HepG2 (cell line): ENCODE measurements around the gene MRPS11. TPM values are rescaled to one million over a fixed set of nuclear protein-coding genes. Genes with fewer than 3 reads are reported as not detected.
A peak's percentile ranks its signal among the peaks of the same experiment; 100 is the strongest.

Experiments used
- ADNP ChIP-seq: sonication (generic); formaldehyde crosslinking; IDR thresholded peaks from 2 replicates; pipeline ENCODE4 v1.4.0; 2020; ENCODE audit warnings: missing genetic modification reagents
- CENPT ChIP-seq: sonication (generic); formaldehyde crosslinking; IDR thresholded peaks from 2 replicates; pipeline ENCODE4 v1.8.0; 2022; ENCODE audit warnings: low read depth, mild to moderate bottlenecking, moderate library complexity, missing genetic modification reagents
- GTF3A ChIP-seq: sonication (generic); formaldehyde crosslinking; conservative IDR thresholded peaks from 2 replicates; pipeline ENCODE4 v1.4.0; 2020; ENCODE audit warnings: mild to moderate bottlenecking, missing genetic modification reagents
- HOXA9 ChIP-seq: sonication (generic); formaldehyde crosslinking; IDR thresholded peaks from 2 replicates; pipeline ENCODE4 v1.8.1; 2022; ENCODE audit warnings: missing genetic modification reagents, mild to moderate bottlenecking, moderate library complexity, borderline replicate concordance
- KIAA2018 ChIP-seq: sonication (generic); formaldehyde crosslinking; IDR thresholded peaks from 2 replicates; pipeline ENCODE4 v1.5.0; 2020; ENCODE audit warnings: mild to moderate bottlenecking, missing genetic modification reagents, borderline replicate concordance
- MXI1 ChIP-seq: IDR thresholded peaks from 3 replicates; pipeline ENCODE4 v1.6.1; 2012; ENCODE audit warnings: low read depth, low read length, inconsistent platforms, borderline replicate concordance
- POLR2A ChIP-seq, 2 experiments: IDR thresholded peaks; 2 replicates each; pipeline ENCODE4 v1.6.1; 2011; ENCODE audit warnings: low read depth in 2 of 2, low read length in 2 of 2, mild to moderate bottlenecking in 1 of 2, moderate library complexity in 1 of 2; ENCODE audit not compliant: insufficient read depth in 1 of 2
- SOX6 ChIP-seq, 2 experiments: fragments of 450-650 bp in 1 of 2; sonication (generic) in 1 of 2; formaldehyde crosslinking in 1 of 2; IDR thresholded peaks; 2 replicates each; pipeline versions ENCODE4 v1.4.0 to v1.6.1; 2017 to 2020; ENCODE audit warnings: antibody characterized with exemption in 1 of 2, mild to moderate bottlenecking in 1 of 2, missing genetic modification reagents in 1 of 2
- TCF7 ChIP-seq: sonication (generic); IDR thresholded peaks from 2 replicates; pipeline ENCODE4 v1.6.1; 2016; ENCODE audit warnings: antibody characterized with exemption, low read depth
- TEAD2 ChIP-seq: sonication (generic); formaldehyde crosslinking; IDR thresholded peaks from 2 replicates; pipeline ENCODE4 v1.9.0; 2021; ENCODE audit warnings: missing genetic modification reagents
- ZMAT5 ChIP-seq: sonication (generic); formaldehyde crosslinking; IDR thresholded peaks from 2 replicates; pipeline ENCODE4 v1.5.0; 2020; ENCODE audit warnings: mild to moderate bottlenecking, low read depth, missing genetic modification reagents, borderline replicate concordance
- ZNF260 ChIP-seq: sonication (generic); formaldehyde crosslinking; IDR thresholded peaks from 2 replicates; pipeline ENCODE4 v1.4.0; 2020; ENCODE audit warnings: missing genetic modification reagents, low read depth, mild to moderate bottlenecking, borderline replicate concordance
- ZNF431 ChIP-seq: sonication (generic); formaldehyde crosslinking; IDR thresholded peaks from 2 replicates; pipeline ENCODE4 v1.9.0; 2022; ENCODE audit warnings: missing genetic modification reagents, low read depth, mild to moderate bottlenecking, borderline replicate concordance
- ZNF503 ChIP-seq: sonication (generic); formaldehyde crosslinking; IDR thresholded peaks from 2 replicates; pipeline ENCODE4 v1.4.0; 2020; ENCODE audit warnings: missing genetic modification reagents
- ZNF530 ChIP-seq: sonication (generic); formaldehyde crosslinking; IDR thresholded peaks from 2 replicates; pipeline ENCODE4 v1.5.0; 2020; ENCODE audit warnings: low read depth, mild to moderate bottlenecking, missing genetic modification reagents
- ZNF713 ChIP-seq: sonication (generic); formaldehyde crosslinking; IDR thresholded peaks from 2 replicates; pipeline ENCODE4 v1.4.0; 2020; ENCODE audit warnings: mild to moderate bottlenecking, missing genetic modification reagents
- polyA plus RNA-seq, 8 experiments: library from polyadenylated mRNA; depleted of rRNA in 3 of 8; stranded (reverse) in 7 of 8; unstranded in 1 of 8; fragments of >200 nt; fragmentation: Illumina TruSeq in 4 of 8; extraction: Trizol in 4 of 8; gene quantifications; 2 replicates each; pipeline versions ENCODE4 v1.2.1 to v1.2.3, GENCODE V29; 2011 to 2016; ENCODE audit warnings: low read depth in 4 of 8, missing spikeins in 1 of 8, mixed read lengths in 1 of 8; ENCODE audit not compliant: insufficient read depth in 1 of 8
- total RNA-seq, 5 experiments: library from RNA; depleted of rRNA; stranded (reverse); fragments of >200 nt; fragmentation: Illumina TruSeq; extraction: Trizol; gene quantifications; 2 replicates each; pipeline ENCODE4 v1.2.3, GENCODE V29; 2016; ENCODE audit warnings: low read depth in 1 of 5

The MRPS11 gene
- total and polyA plus RNA-seq, 2 of the 13 experiments (the other 11 are each of a cell fraction or from before 2014, with no cell fraction given), result 50.1 to 72.7 TPM

- TF ChIP-seq MXI1, result peak; percentile 81; the same call in 2 of the 3 replicates
- TF ChIP-seq TEAD2 (CRISPR knock-in tag), result no peak
- TF ChIP-seq ADNP (CRISPR knock-in tag), result no peak
- TF ChIP-seq ZNF713 (CRISPR knock-in tag), result 0 out of 2 replicates have a peak, but pooled peaks have one; percentile 30
- no peak; the same call in 1 of the 2 replicates for TF ChIP-seq HOXA9 (CRISPR knock-in tag)
- TF ChIP-seq GTF3A (CRISPR knock-in tag), result 0 out of 2 replicates have a peak, but pooled peaks have one; percentile 38
- TF ChIP-seq ZMAT5 (CRISPR knock-in tag), result no peak
- TF ChIP-seq ZNF431 (CRISPR knock-in tag), result no peak
- no peak for TF ChIP-seq SOX6 (IDR thresholded peaks at IDR 0.05)
- TF ChIP-seq SOX6 (CRISPR knock-in tag; IDR thresholded peaks at IDR 0.05), result peak; percentile 61
- TF ChIP-seq ZNF503 (CRISPR knock-in tag), result 0 out of 2 replicates have a peak, but pooled peaks have one; percentile 18
- no peak for TF ChIP-seq ZNF530 (CRISPR knock-in tag)
- peak; percentile 76 to 78 for TF ChIP-seq POLR2A (IDR thresholded peaks at IDR 0.05; ENCODE audit: insufficient read depth in 1 of 2, low read depth in 2 of 2, low read length in 2 of 2)
- no peak for TF ChIP-seq TCF7
- no peak for TF ChIP-seq KIAA2018 (CRISPR knock-in tag)
- no peak for TF ChIP-seq ZNF260 (CRISPR knock-in tag)
- TF ChIP-seq CENPT (CRISPR knock-in tag), result no peak
Measured at GRCh38 chr15:88467073-88467934, at the start of gene MRPS11, which contains the start of gene MRPL46 (continued).
